Lower lobe of right lung (tissue), 2 donors: ENCODE data around the gene GAN. TPM values are rescaled to one million over a fixed set of nuclear protein-coding genes. Genes with fewer than 3 reads are reported as not detected.

Source experiments
- ATAC-seq, 2 donors: fragments of 200-7000 bp; cut with Tn5 transposase; one replicate each; pipeline ENCODE4 v1.9.1; 2020 to 2022; ENCODE audit warnings: mild to moderate bottlenecking in 2 of 2, moderate library complexity in 2 of 2
- DNase-seq: peaks from one replicate; pipeline ENCODE4 v3.0.0-alpha.2; 2020
- H3K27ac ChIP-seq: fragments of 200-600 bp; one replicate; pipeline ENCODE4 v1.8.0; 2022
- H3K27me3 ChIP-seq: fragments of 200-600 bp; one replicate; pipeline ENCODE4 v1.8.0; 2022; ENCODE audit warnings: low read depth
- H3K36me3 ChIP-seq: fragments of 200-600 bp; one replicate; pipeline ENCODE4 v1.8.0; 2022; ENCODE audit warnings: mild to moderate bottlenecking
- H3K4me1 ChIP-seq: fragments of 200-600 bp; one replicate; pipeline ENCODE4 v1.8.0; 2022
- H3K4me3 ChIP-seq: fragments of 200-600 bp; one replicate; pipeline ENCODE4 v1.8.0; 2022; ENCODE audit warnings: mild to moderate bottlenecking
- H3K9me3 ChIP-seq: fragments of 200-600 bp; one replicate; pipeline ENCODE4 v1.8.0; 2022
- CTCF ChIP-seq: fragments of 200-600 bp; IDR thresholded peaks from one replicate; pipeline ENCODE4 v1.8.0; 2022; ENCODE audit warnings: antibody characterized with exemption, mild to moderate bottlenecking
- intact Hi-C: fragments of 100-400 bp; cut with DNase I; formaldehyde crosslinking; loops from one replicate; pipeline ENCODE4 v1.11.0; 2022
- total RNA-seq: library from RNA; stranded (reverse); fragmentation: NEBNext Ultra II Directional; extraction: Animal tissue kit (Norgen Biotek cat#: 25700); gene quantifications from one replicate; pipeline ENCODE4 v1.2.1, GENCODE V29; 2021
- donor health status: DM: no; HTN: yes; CAD: no; lungs with severe emphysema.

Gene GAN
- total RNA-seq, 1 donor from 2014 or later, result 6.5 TPM

- Histone ChIP-seq H3K4me3 (no peak overlapping the region), H3K36me3 (no peaks in the 10 kb centered on the region), H3K4me1 (no peaks in the 10 kb centered on the region), H3K27ac (no peak overlapping the region), H3K27me3 (no peaks in the 10 kb centered on the region), H3K9me3 (no peaks in the 10 kb centered on the region)
- TF ChIP-seq CTCF, result no peak
- ATAC-seq, result no peak
- DNase-seq, result no peak
- intact Hi-C loops, result no loop called here
Observed at GRCh38 chr16:81327011-81327410, 12.2 kb downstream of the GAN start.

GRCh38 chr16:81327447-81328196 is 12.9 kb downstream of the GAN start:
- no peak overlapping the region for H3K27ac ChIP-seq
- H3K36me3 ChIP-seq, result no peaks in the 10 kb centered on the region
- no peak for ATAC-seq
- H3K9me3 ChIP-seq, result no peaks in the 10 kb centered on the region
- DNase-seq, result no peak
- intact Hi-C loops, result no loop called here
- H3K4me1 ChIP-seq, result no peaks in the 10 kb centered on the region
- H3K4me3 ChIP-seq, result no peak overlapping the region
- no peak for TF ChIP-seq CTCF
- H3K27me3 ChIP-seq, result no peaks in the 10 kb centered on the region

- intact Hi-C loops, result no loop called here
- Histone ChIP-seq H3K9me3 (no peaks in the 10 kb centered on the region), H3K4me1 (no peaks in the 10 kb centered on the region), H3K36me3 (no peaks in the 10 kb centered on the region), H3K27me3 (no peaks in the 10 kb centered on the region), H3K27ac (no peak overlapping the region), H3K4me3 (no peak overlapping the region)
- TF ChIP-seq CTCF, result no peak
- DNase-seq (no peak), ATAC-seq (no peak)
Observed at GRCh38 chr16:81329947-81330346, 15.2 kb downstream of the GAN start.

GRCh38 chr16:81333356-81333755 is 18.6 kb downstream of the GAN start:
- no peak for TF ChIP-seq CTCF
- no peak for DNase-seq
- intact Hi-C loops, result no loop called here

GRCh38 chr16:81335669-81336068 is 20.9 kb downstream of the GAN start:
- intact Hi-C loops, result no loop called here
- Histone ChIP-seq H3K36me3 (no peaks in the 10 kb centered on the region), H3K4me3 (no peak overlapping the region), H3K4me1 (no peaks in the 10 kb centered on the region), H3K27ac (no peak overlapping the region), H3K9me3 (no peaks in the 10 kb centered on the region), H3K27me3 (no peaks in the 10 kb centered on the region)
- DNase-seq (no peak), ATAC-seq (no peak)
- TF ChIP-seq CTCF, result no peak

More at GRCh38 chr16:81333356-81333755, 18.6 kb downstream of the GAN start:
- Histone ChIP-seq H3K9me3 (no peaks in the 10 kb centered on the region), H3K27ac (no peak overlapping the region), H3K27me3 (no peaks in the 10 kb centered on the region), H3K4me3 (no peak overlapping the region), H3K36me3 (no peaks in the 10 kb centered on the region), H3K4me1 (no peaks in the 10 kb centered on the region)
- ATAC-seq, result no peak
